K562 (cell line): Measurements from ENCODE around the gene FBXO46. TPM values are rescaled to one million over a fixed set of nuclear protein-coding genes. Genes with fewer than 3 reads are reported as not detected.
A peak's percentile ranks its signal among the peaks of the same experiment; 100 is the strongest.

Experiments used
- ARNT ChIP-seq, 2 experiments: fragments of 450-650 bp; IDR thresholded peaks; 2 replicates each; pipeline ENCODE4 v1.6.1; 2016; ENCODE audit warnings: mild to moderate bottlenecking in 1 of 2
- ASH1L ChIP-seq: fragments of 450-650 bp; IDR thresholded peaks from 2 replicates; pipeline ENCODE4 v1.6.1; 2018; ENCODE audit warnings: borderline replicate concordance, mild to moderate bottlenecking, low read depth; ENCODE audit not compliant: partially characterized antibody
- BCL6 ChIP-seq: fragments of 250-450 bp; sonication (Bioruptor Pico); IDR thresholded peaks from 2 replicates; pipeline ENCODE4 v1.4.0; 2020
- FOXP1 ChIP-seq: sonication (generic); formaldehyde crosslinking; IDR thresholded peaks from 2 replicates; pipeline ENCODE4 v1.8.0; 2022; ENCODE audit warnings: mild to moderate bottlenecking, missing genetic modification reagents
- IRF2 ChIP-seq: sonication (generic); formaldehyde crosslinking; IDR thresholded peaks from 2 replicates; pipeline ENCODE4 v1.8.1; 2022; ENCODE audit warnings: mild to moderate bottlenecking, missing genetic modification reagents
- KHSRP ChIP-seq: fragments of 450-650 bp; IDR thresholded peaks from 2 replicates; pipeline ENCODE4 v1.6.1; 2017
- MYC ChIP-seq, 2 experiments: fragments of 250-450 bp in 1 of 2; sonication (Bioruptor Pico) in 1 of 2; IDR thresholded peaks; 2 replicates each; pipeline versions ENCODE4 v1.5.1 to v1.6.1; 2012 to 2021; ENCODE audit warnings: low read depth in 2 of 2, borderline replicate concordance in 1 of 2, improper control_type of control experiment in 1 of 2, low read length in 1 of 2, mild to moderate bottlenecking in 1 of 2, moderate library complexity in 1 of 2
- NEUROD1 ChIP-seq: fragments of 150-350 bp; IDR thresholded peaks from 2 replicates; pipeline ENCODE4 v1.6.1; 2014; ENCODE audit warnings: borderline replicate concordance, low read length, low read depth; ENCODE audit not compliant: partially characterized antibody
- NFE2 ChIP-seq: IDR thresholded peaks from 2 replicates; pipeline ENCODE4 v1.6.1; 2014; ENCODE audit warnings: antibody characterized with exemption, low read depth
- POLR2AphosphoS2 ChIP-seq: IDR thresholded peaks from 2 replicates; pipeline ENCODE4 v1.6.1; 2012; ENCODE audit warnings: low read length, improper control_type of control experiment
- POLR2H ChIP-seq: IDR thresholded peaks from 2 replicates; pipeline ENCODE4 v1.6.1; 2016; ENCODE audit warnings: missing genetic modification characterization, low read depth, mild to moderate bottlenecking, control low read depth, missing compliant biosample characterization, moderate library complexity
- SETDB1 ChIP-seq: IDR thresholded peaks from one replicate; pipeline ENCODE4 v1.6.1; 2012; ENCODE audit warnings: low read length, control low read depth, inconsistent platforms
- SIN3B ChIP-seq: fragments of 450-650 bp; IDR thresholded peaks from 2 replicates; pipeline ENCODE4 v1.6.1; 2017; ENCODE audit warnings: low read depth, mild to moderate bottlenecking, moderate library complexity
- SMARCE1 ChIP-seq: fragments of 450-650 bp; IDR thresholded peaks from 2 replicates; pipeline ENCODE4 v1.7.1; 2016; ENCODE audit warnings: mild to moderate bottlenecking
- TGIF2 ChIP-seq: sonication (generic); formaldehyde crosslinking; IDR thresholded peaks from 2 replicates; pipeline ENCODE4 v1.8.1; 2022; ENCODE audit warnings: mild to moderate bottlenecking, missing genetic modification reagents, moderate library complexity
- WHSC1 ChIP-seq: IDR thresholded peaks from one replicate; pipeline ENCODE4 v1.6.1; 2012; ENCODE audit warnings: low read length, control low read depth, inconsistent platforms
- ZKSCAN3 ChIP-seq: fragments of 250-450 bp; sonication (Bioruptor Pico); IDR thresholded peaks from 2 replicates; pipeline ENCODE4 v1.4.0; 2020
- ZNF263 ChIP-seq: sonication (generic); formaldehyde crosslinking; IDR thresholded peaks from 2 replicates; pipeline ENCODE4 v1.8.0; 2022; ENCODE audit warnings: mild to moderate bottlenecking, missing genetic modification reagents, borderline replicate concordance
- ZNF436 ChIP-seq: fragments of 250-450, 450-650 bp; sonication (Bioruptor Pico); formaldehyde crosslinking; IDR thresholded peaks from 2 replicates; pipeline ENCODE4 v1.7.0; 2020; ENCODE audit warnings: mild to moderate bottlenecking
- ZNF551 ChIP-seq: fragments of 250-450 bp; sonication (Bioruptor Pico); IDR thresholded peaks from 2 replicates; pipeline ENCODE4 v1.5.0; 2021; ENCODE audit warnings: mild to moderate bottlenecking, moderate library complexity
- ZNF696 ChIP-seq: fragments of 250-450 bp; sonication (Bioruptor Pico); conservative IDR thresholded peaks from 2 replicates; pipeline ENCODE4 v1.4.0; 2020; ENCODE audit warnings: mild to moderate bottlenecking, moderate library complexity
- polyA plus RNA-seq, 8 experiments: library from polyadenylated mRNA; depleted of rRNA in 4 of 8; stranded (reverse) in 5 of 8; unstranded in 3 of 8; fragments of >200 nt; fragmentation: Nextera tagmentation in 2 of 8; fragmentation: Illumina TruSeq in 1 of 8; extraction: Ambion mirVana in 2 of 8; extraction: Trizol in 1 of 8; gene quantifications; 2 replicates each; pipeline versions ENCODE4 v1.2.1 to v1.2.3, GENCODE V29; 2011 to 2014; ENCODE audit warnings: inconsistent platforms in 1 of 8, missing spikeins in 1 of 8
- total RNA-seq, 7 experiments: library from RNA; depleted of rRNA in 6 of 7; stranded (reverse); fragments of >200 nt in 6 of 7; fragmentation: Illumina TruSeq in 2 of 7; extraction: Trizol in 2 of 7; gene quantifications; 2 replicates each; pipeline versions ENCODE4 v1.2.1 to v1.2.3, GENCODE V29; 2011 to 2021; ENCODE audit warnings: low replicate concordance in 1 of 7
- TF ChIP-seq, protein P1 (sequence below): conservative IDR thresholded peaks from 2 replicates; pipeline ENCODE4 v1.6.1; 2011; ENCODE audit warnings: low read depth, mild to moderate bottlenecking, low read length; ENCODE audit not compliant: control insufficient read depth
- TF ChIP-seq, protein P2 (sequence below): fragments of 450-650 bp; IDR thresholded peaks from 2 replicates; pipeline ENCODE4 v1.7.0; 2016; ENCODE audit warnings: borderline replicate concordance

Gene FBXO46
- total and polyA plus RNA-seq, 9 of the 15 experiments (the other 6 are each of a cell fraction or from before 2014, with no cell fraction given): 1.5 to 36.1 (median 7.3) TPM

GRCh38 chr19:45670670-45671453, 59.8 kb downstream of the FBXO46 start (continued):
- TF ChIP-seq, protein P1, sequence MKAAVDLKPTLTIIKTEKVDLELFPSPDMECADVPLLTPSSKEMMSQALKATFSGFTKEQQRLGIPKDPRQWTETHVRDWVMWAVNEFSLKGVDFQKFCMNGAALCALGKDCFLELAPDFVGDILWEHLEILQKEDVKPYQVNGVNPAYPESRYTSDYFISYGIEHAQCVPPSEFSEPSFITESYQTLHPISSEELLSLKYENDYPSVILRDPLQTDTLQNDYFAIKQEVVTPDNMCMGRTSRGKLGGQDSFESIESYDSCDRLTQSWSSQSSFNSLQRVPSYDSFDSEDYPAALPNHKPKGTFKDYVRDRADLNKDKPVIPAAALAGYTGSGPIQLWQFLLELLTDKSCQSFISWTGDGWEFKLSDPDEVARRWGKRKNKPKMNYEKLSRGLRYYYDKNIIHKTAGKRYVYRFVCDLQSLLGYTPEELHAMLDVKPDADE: 0 out of 2 replicates have a peak, but pooled peaks have one; percentile 21
- TF ChIP-seq ZNF263 (CRISPR knock-in tag) (no peak), SIN3B (no peak), ZNF551 (CRISPR knock-in tag) (no peak), WHSC1 (no peak), KHSRP (no peak), NFE2 (no peak), IRF2 (no peak), ZKSCAN3 (CRISPR knock-in tag) (no peak), BCL6 (CRISPR knock-in tag) (no peak), POLR2AphosphoS2 (no peak), SMARCE1 (no peak), POLR2H (tag) (no peak), MYC (IDR thresholded peaks at IDR 0.05; ENCODE audit: low read depth, low read length) (no peak), MYC (CRISPR knock-in tag; IDR thresholded peaks at IDR 0.05; ENCODE audit: borderline replicate concordance, low read depth) (no peak), ASH1L (no peak), ARNT (IDR thresholded peaks at IDR 0.05) (no peak), SETDB1 (no peak), ZNF696 (no peak), ZNF436 (no peak), NEUROD1 (no peak), FOXP1 (0 out of 2 replicates have a peak, but pooled peaks have one; percentile 44), TGIF2 (no peak)
- TF ChIP-seq, protein P2, sequence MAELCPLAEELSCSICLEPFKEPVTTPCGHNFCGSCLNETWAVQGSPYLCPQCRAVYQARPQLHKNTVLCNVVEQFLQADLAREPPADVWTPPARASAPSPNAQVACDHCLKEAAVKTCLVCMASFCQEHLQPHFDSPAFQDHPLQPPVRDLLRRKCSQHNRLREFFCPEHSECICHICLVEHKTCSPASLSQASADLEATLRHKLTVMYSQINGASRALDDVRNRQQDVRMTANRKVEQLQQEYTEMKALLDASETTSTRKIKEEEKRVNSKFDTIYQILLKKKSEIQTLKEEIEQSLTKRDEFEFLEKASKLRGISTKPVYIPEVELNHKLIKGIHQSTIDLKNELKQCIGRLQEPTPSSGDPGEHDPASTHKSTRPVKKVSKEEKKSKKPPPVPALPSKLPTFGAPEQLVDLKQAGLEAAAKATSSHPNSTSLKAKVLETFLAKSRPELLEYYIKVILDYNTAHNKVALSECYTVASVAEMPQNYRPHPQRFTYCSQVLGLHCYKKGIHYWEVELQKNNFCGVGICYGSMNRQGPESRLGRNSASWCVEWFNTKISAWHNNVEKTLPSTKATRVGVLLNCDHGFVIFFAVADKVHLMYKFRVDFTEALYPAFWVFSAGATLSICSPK: no peak
